Measurements from ENCODE around the gene GSS.
A peak's percentile ranks its signal among the peaks of the same experiment; 100 is the strongest.

Gene GSS

DNA sequence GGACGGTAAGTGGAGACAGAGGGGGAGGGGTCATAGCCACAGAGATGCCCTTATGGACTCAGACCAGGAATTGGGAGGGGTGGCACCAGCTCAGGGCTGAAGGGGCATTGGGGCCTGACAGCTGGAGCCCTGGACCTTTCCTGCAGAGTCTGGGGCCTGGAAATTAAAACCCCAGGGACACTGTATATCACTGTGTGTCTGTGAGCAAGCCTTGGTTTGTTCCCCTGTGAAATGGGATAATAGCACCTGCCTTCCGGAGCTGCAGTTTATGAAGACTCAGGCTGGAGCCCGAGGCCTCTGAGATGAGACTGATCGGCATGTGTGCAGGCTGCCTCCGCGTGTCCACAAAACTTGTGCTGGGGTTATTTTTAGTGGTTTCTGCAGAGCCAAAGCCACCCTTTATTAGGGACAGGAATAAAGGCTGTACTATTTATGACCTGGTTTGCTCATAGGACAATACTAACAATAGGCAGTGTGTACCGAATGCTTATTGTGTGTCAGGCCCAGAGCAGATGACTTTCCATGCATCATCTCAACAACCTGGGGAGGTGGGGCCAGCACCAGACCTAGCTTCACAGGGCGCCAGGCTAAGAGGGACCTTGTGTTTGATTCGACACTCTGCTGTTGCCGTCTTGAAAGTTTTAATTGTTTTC, 22.6 kb upstream of the GSS start:
- DNase-seq (ENCODE audit: low read depth), result no peak

DNA sequence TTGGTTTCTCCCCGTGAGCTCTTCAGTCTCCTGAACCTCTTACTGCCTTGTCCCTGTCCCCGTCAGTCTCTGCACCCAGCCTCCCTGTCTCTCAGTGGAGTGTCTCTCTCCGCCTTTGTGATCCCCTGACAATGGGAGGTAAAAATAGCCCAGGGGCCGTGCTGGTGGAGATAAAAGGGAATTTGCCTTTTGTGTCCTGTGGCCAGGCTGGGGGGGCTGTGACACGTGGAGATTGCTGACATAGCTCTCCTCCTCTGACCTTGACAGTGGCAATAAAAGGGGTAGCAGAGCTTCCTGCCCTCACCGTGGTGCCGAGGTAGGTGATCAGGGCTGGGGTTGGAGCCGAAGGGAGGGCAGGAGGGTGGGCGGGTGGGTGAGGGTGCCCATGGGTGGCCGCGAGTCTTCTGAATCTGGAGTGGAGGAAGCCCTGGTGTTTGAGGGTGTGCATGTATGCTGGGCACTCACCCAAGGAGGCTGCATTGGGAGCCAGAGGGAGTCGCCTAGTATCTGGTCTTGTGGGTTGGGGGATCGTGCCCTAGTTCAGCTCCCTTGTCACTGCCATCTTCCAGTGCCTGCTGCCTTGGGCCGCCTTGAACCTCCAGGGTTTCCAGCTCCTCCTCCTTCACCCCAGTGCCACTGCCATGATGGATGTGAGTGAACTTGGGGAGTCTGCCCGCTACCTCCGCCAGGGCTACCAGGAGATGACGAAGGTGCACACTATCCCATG, 21.9 kb upstream of the GSS start:
- DNase-seq (ENCODE audit: low read depth), result no peak

DNA sequence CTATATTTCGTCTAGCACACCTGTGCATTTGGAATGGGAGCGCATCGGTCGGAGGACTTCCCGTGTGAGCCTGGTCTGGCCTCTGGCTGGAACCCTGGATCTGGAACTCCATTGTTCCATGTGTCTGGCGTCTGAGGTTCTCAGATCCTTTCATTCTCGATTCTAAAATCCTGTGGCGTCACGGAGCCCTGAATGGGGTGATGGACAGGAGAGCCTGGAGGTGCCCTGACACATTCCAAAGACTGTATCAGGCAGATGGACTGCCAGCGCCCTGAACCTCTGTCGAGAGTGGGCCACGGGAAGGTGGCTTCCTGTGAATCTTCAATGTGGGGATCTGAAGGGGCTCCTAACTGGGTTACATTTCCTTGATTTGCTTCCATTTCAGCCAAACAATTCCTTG, 20.7 kb upstream of the GSS start:
- DNase-seq (ENCODE audit: low read depth), result no peak

DNA sequence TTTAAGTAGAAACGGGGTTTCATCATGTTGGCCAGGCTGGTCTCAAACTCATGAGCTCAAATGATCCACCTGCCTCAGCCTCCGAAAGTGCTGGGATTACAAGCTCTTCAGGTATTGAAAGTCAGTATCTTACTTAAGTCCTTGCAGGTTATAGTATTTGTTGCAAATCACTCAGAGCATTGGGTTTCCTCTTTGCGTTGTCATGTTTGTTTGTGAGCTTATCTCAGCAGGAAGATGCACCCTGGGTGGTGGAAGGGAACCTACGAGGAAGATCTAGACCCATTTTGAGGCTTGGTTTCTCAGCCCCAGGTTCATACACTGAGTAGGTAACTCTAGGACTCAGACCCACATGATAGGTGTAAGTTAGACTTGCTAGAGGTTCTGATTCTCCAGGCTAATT, 18.6 kb upstream of the GSS start:
- DNase-seq (ENCODE audit: low read depth), result no peak

DNA sequence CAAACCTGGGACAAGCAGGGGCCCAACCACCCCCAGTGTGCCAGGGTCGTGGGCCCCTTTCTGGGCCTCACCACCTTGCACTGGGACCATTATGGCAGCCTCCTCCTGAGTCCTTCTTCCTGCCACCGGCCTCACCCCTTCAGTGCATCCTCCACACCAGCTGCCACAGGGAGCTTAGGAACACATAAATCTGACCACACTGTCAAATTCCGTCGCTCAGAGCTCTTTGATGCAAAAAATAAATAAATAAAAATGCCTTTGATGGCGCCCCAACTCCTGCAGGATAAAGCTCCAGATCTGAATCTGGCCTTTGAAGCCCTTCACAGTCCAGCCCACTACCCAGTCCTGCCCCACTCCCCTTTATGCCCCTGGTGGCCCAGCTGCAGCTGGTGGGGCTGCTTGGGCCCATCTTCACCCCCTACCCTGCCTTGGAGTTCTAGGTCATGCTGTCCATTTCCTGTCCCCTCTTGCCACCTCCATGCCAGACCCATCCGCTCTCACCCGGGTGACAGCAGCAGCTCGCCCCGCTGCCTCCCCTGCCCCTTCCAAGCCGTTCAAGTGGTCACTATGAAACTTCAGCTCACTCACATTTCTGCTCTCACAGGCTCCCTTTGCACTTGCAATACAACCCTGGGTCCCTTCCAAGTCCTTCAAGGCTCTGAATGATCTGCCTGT, 16.1 kb upstream of the GSS start:
- DNase-seq (ENCODE audit: low read depth), result no peak

DNA sequence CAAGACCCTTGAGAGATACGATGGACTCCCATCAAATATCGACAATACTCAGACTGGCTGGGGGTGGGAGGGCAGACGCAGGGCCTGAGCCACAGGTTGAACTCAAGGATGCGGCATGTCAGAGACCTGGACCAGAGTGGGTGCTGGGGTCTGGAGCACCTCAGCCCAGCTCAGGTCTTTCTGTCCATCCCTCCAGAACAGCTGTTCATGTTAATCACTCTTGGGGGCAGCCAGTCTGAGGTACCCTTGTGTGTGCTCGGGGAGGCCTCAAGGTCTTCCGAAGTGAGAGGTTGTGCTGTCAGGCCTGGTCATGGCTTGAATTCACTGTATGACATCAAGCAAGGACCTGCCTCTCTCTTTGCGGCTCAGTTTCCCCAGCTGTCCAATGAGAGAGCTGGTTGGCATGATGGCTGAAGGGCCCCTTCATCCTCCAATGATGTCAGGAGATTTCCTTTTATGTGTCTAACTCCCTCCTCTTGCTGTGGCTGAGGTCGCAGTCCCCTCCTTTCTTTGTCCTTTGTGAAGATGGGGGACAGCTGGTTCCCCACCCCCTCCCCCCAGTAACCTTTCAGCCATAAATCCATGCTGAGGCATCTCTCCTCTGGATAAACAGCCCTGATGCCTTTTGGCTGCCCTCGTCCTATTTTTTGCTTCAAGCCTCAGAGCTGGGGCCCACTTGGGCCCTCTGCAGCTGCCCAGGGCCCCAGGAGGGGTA, 15.4 kb upstream of the GSS start:
- no peak for DNase-seq (ENCODE audit: low read depth)

DNA sequence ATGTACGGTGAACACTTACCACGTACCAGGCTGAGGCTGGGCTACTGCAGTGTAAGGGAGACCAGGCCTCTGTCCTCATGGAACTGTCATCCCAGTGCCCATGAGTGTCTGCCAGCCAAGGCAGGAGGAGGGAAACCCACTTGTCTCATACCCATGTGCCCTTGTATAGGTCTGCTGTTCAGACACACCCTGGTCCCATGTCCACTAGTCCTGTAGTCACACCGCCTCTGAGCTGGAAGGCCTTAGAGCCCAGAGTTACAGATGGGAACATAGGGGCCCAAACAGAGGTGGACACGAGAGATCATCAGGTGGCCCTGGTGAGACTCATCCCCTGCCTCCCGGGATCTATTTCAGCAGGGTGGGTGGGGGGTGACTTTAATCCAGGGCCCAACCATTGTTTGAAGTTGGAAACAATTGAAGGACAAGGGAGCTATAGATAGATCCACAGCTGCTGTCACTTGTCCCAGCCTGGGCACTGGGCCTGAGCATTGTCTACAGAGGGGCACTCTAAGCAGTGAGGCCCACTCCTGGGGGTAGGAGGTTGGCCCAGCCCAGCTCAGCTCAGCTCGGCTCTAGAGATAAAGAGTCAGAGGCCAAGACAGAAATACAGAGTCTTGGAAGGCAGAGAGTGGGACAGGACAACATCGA, 14.7 kb upstream of the GSS start:
- DNase-seq (ENCODE audit: low read depth), result no peak

DNA sequence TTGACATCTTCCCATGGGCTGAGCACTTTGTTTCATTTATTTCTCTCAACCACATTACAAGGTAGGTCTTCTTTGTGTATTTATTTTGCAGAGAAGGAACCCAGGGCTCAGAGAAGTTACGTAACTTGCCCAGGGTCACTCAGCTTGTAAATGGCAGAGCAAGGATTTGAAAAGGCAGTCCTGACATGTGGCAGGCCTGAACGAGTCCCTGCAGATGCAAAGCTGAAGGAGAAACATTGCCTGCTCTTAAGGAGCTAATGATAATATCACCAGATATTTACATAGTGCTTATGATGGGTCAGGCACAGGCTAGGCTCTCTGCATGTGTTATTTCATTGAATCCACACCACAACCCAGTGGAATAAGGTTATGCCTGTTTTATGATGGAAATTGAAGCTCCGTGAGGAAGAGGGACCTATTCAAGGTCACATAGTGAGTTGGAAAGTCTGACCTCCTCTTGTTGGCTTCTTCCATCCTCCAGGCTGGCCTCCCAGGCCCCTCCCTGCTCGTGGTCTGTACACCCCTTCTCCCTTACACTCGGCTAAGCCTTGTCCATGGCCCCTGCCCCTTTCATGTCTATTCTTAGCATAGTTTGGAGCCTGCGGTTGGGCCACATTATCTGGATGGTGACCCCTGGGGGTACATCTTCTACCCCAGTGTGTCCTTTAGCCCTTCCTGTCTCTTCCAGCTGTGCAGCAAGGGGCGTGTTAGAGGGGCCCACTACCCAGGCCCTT, 12.6 kb upstream of the GSS start:
- DNase-seq (ENCODE audit: low read depth), result no peak

DNA sequence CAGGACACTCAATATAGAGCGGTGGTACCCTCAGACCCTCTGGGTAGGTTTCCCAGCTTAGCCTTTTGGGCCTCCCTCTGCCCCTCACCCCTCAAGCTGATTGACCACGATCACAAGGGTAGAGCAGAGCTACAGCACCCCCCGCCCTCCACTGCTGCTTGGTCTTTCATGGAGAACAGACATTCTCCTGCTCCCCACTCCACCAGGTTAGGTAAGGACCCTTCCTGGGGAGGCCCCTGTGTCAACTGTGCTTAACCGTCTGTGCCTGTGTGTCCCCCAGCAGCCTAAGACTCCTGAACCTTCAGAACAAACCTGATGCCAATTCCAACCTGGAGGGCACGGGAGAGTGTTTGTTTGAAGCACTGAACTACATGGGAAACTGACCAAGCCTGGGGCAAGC, 11.8 kb upstream of the GSS start:
- DNase-seq (ENCODE audit: low read depth), result no peak

DNA sequence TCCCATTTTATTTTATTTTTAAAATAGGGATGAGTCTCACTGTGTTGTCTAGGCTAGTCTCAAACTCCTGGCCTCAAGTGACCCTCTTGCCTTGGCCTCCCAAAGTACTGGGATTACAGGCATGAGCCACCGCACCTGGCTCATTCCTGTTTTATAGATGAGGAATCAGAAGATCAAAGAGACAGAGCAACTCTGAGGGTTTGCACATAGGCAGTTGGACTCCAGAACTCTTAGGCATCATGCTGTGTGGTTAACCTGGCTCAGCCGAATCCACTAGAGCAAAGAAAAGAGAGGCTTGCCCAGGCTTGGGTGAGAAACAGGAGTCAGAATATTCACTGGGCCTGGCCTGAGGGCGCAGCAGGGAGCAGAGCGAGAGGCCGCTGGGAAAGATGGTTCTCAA, 9.4 kb upstream of the GSS start:
- DNase-seq (ENCODE audit: low read depth), result no peak

DNA sequence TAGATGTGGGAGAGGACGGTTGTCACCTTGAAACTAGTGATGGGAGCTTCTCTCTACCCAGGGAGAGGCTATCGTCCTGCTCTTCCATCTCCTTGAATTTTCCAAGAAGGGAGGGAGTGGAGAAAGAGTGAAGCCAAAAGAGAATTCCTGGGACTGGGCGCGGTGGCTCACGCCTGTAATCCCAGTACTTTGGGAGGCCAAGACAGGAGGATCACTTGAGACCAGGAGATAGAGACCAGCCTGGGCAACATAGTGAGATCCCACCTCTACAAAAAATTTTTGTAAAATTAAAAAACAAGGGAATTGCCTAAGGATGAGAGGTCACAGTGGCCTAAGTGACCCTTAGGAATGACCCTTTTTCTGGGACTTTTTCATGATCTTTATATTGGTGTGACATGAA, 8.9 kb upstream of the GSS start:
- DNase-seq (ENCODE audit: low read depth), result no peak

DNA sequence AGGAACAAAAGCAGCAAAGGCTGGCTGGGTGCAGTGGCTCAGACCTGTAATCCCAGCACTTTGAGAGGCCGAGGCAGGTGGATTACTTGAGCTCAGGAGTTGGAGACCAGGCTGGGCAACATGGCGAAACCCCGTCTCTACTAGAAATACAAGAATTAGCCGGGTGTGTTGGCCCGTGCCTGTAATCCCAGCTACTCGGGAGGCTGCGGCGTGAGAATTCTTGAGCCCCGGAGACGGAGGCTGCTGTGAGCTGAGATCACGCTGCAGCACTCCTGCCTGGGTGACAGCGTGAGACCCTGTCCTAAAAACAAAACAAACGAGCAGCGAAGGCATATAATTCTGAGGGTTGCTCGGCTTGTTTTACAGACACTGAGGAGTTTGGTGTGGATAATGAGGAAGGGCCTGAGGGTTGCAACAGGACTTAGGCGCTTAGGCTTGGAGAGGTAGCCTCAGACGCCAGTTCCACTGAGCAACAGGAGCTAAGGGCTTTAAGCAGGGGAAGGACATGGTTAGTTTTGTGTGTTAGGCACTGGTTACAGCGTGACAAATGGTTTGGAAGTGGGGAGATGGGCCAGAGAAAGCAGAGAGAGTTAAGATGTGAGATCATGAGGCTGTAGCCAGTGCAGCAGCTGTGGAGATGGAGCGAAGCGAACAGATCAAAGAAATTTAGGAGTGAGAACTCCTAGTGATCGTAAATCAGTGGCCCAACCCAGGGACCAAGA, 1.3 kb upstream of the GSS start:
- DNase-seq (ENCODE audit: low read depth), result no peak

DNA sequence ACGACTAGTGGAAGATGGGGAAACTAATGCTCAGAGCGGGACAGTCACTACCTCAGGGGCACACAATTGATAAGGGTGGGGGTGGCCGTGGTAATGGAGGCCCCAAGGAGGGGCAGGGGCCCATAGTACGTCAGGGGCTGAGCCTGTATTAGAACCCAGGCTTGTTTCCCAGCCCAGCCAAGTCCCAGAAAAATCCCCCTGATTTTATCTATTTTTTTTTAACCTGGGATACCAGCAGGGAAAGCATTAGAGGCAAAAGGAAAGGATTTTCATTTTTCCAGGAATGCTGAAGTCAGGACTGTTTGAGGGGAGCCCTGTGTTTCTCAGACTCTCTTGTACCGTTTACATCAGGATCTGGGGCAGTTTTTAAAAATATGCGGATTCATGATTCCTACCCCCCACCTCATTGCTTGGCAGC, 444 bp upstream of the GSS start:
- DNase-seq (ENCODE audit: low read depth), result no peak

DNA sequence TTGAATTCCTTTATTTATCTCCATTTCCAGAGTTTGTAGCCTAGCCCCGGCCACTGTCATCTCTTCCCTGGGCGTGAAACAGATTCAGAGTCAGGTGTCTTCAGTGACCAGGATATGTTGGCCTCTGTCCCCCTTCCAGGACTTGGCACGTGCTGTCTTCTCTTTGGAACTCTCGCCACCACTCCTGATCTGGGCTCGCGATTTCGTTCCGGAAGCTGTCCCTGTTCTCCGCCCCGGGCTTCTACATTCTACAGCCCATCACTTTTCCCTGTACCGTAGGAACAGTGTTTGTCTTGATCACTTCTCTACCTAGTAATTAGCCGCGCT, 739 bp downstream of the GSS start:
- DNase-seq (ENCODE audit: low read depth), result no peak

DNA sequence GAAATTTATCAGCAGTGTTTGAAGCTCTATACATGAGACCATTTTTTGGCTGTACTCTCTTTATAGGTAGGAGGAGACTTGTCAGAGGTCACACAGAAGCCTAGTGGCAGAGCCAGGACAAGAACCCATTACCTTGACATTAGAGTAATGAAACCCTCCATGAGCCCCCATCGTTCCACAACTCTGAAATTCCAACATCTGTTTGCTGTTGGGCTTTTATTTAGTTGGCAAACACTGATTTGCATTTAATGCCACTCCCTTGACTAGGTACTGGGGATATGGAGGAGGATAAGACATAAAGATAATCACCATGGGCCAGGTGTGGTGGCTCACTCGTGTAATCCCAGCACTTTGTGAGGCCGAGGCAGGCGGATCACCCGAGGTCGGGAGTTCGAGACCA, 1.6 kb downstream of the GSS start:
- DNase-seq (ENCODE audit: low read depth), result no peak

DNA sequence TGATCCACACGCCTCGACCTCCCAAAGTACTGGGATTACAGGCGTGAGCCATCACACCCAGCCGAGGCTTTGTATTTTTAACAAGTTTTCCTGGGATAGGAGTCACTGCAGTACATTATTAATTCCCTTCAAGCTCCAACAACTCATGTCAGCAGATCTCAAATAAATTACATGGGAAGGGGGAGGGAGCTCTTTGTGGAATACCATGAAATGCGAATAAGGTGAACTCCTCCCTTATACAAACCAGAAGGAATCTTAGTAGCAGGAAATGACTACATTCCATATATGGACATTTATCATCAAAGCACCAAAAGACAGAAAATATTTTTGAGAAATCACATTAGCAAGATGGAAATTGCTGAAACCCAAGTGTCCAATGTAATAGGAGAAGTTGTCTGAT, 2.9 kb downstream of the GSS start:
- no peak for DNase-seq (ENCODE audit: low read depth)

DNA sequence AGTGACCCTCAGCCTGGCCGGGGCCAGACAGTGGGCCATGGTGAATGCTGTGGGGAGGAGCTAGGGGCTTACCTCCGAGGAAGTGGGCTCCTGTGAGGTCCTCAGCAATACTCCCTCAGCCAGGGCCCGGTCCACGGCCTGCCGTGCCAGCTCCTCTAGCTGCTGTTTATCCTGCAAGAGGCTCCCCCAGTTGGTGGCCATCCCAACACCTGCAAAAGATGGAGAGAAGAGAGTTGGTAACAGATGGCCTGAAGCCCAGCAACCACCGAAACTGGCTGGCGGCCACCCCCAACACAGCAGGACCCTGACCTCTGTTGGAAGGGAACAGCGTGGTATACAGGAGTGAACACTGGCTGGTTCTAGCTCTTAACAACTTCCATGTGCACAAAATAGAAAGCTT, 4.0 kb downstream of the GSS start:
- DNase-seq (ENCODE audit: low read depth), result no peak

DNA sequence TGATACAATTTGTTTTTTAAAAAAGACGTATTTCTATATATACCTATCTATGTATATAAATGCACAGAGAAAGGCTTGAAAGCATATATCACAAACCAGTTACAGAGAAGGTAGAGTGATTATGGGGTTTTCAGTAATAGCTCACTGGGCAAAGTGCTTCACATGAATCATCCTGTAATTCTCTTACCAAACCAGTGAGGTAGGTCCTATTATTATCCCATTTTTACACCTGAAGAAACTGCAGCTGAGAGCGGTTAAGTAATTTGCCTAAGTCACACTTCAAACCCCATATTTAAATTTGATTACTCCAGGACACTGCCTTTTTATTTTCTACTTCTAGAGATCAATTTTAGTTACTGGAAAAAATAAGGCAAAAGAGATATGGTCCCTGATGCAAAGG, 4.4 kb downstream of the GSS start:
- DNase-seq (ENCODE audit: low read depth), result no peak

DNA sequence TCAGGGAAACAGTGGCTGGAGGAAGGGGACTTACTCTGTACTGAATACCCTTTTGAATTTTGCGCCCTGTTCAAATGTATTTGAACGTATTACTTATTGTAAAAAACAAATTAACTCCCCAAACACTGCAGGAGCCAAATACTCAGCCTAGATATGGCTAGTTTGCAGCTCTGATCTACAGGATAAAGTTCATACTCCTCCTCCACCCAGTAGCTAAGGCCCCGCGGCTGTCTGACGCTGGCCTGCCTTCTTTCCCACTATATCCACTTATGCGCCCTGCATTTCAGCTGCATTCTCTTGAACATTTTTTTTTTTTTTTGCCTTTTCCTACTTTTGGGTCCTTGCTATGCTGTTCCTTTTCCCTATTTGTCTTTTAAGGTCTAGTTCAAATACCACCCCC, 6.5 kb downstream of the GSS start:
- DNase-seq (ENCODE audit: low read depth), result no peak

DNA sequence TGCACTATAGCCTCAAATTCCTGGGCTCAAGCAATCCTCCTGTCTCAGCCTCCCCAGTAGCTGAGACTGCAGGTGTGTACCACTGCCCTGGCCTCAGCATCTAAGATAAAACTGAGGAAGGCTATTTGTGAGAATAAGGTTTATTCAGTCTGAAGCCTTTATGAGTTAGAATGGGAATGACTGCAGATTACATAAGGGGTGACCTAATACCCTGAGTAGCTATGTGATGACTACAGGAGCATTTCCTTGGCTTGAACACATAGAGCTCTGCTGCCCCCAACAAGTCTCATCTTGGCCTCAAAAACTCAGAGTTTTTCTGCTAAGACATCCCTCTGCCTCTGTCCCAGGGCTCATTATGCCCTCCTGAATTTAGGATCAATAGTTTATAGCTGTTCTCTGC, 7.6 kb downstream of the GSS start:
- DNase-seq (ENCODE audit: low read depth), result peak; percentile 75

DNA sequence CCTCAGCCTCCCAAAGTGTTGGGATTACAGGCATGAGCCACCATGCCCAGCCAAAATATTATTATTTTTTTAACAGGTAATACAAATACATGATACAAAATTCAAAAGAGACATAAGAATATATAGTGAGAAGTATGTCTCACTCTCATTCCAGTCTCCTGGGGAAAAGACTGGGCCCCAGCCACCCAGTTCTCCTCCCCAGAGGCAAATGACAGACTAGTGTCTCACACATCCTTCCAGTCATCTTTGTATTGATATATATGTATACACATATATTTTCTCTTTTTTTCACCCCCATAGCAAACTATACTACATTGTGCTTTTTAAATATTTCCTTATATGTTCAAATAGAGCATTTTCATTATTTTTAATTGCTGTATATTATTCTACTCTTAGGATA, 8.3 kb downstream of the GSS start:
- DNase-seq (ENCODE audit: low read depth), result no peak
